GM15510 (cell line): ENCODE measurements around the gene RPS3A.

ENCODE experiments used
- POLR2A ChIP-seq: IDR thresholded peaks from 3 replicates; pipeline ENCODE4 v1.6.1; 2011; ENCODE audit warnings: borderline replicate concordance; ENCODE audit not compliant: insufficient read length; ENCODE audit errors: extremely low read depth

RPS3A gene

GRCh38 chr4:151150821-151151580, 51.6 kb downstream of the RPS3A start:
- TF ChIP-seq POLR2A = no peak

GRCh38 chr4:151152028-151152427, 52.6 kb downstream of the RPS3A start:
- no peak for TF ChIP-seq POLR2A

- no peak for TF ChIP-seq POLR2A
Measured at GRCh38 chr4:151153585-151153984, 54.2 kb downstream of the RPS3A start.
